Effector memory CD4-positive, alpha-beta T cell (primary cell): Measurements from ENCODE around the gene SLC25A40.

Experiments
- DNase-seq, 3 donors: peaks; one replicate each; pipeline ENCODE4 v3.0.0-alpha.2; 2020
- H3K27ac ChIP-seq: 2 replicates; pipeline ENCODE4 v1.7.0; 2013; ENCODE audit warnings: mild to moderate bottlenecking, low read length, moderate library complexity; ENCODE audit not compliant: insufficient read depth, poor library complexity, severe bottlenecking
- H3K27me3 ChIP-seq: replicated peaks from 2 replicates; pipeline ENCODE4 v1.7.0; 2013; ENCODE audit warnings: mild to moderate bottlenecking, low read length; ENCODE audit not compliant: insufficient read depth, control insufficient read depth, poor library complexity, severe bottlenecking
- H3K36me3 ChIP-seq: 2 replicates; pipeline ENCODE4 v1.7.0; 2013; ENCODE audit warnings: mild to moderate bottlenecking, low read length, moderate library complexity; ENCODE audit not compliant: control insufficient read depth, insufficient read depth
- H3K4me1 ChIP-seq: 2 replicates; pipeline ENCODE4 v1.7.0; 2013; ENCODE audit warnings: low read length, mild to moderate bottlenecking; ENCODE audit not compliant: control insufficient read depth, insufficient read depth, poor library complexity, severe bottlenecking
- H3K4me3 ChIP-seq: 2 replicates; pipeline ENCODE4 v1.7.0; 2013; ENCODE audit warnings: low read length, low read depth, mild to moderate bottlenecking; ENCODE audit not compliant: insufficient read depth, poor library complexity, severe bottlenecking
- H3K9me3 ChIP-seq: 2 replicates; pipeline ENCODE4 v1.7.0; 2013; ENCODE audit warnings: mild to moderate bottlenecking, low read length, moderate library complexity; ENCODE audit not compliant: control insufficient read depth

Gene SLC25A40

GRCh38 chr7:87895363-87895762 is 19.2 kb upstream of the SLC25A40 start:
- no peak for DNase-seq
- Histone ChIP-seq H3K9me3 (no peaks in the 10 kb centered on the region), H3K27me3 (no peaks in the 10 kb centered on the region), H3K36me3 (peaks cover 33% of the 10 kb centered on the region), H3K4me1 (no peaks in the 10 kb centered on the region), H3K4me3 (no peak overlapping the region), H3K27ac (no peak overlapping the region)

GRCh38 chr7:87886875-87887274 is 10.7 kb upstream of the SLC25A40 start:
- H3K4me1 ChIP-seq = no peaks in the 10 kb centered on the region
- no peak for DNase-seq
- H3K9me3 ChIP-seq = no peaks in the 10 kb centered on the region
- H3K27ac ChIP-seq = no peak overlapping the region
- H3K36me3 ChIP-seq = peaks cover 22% of the 10 kb centered on the region
- no peaks in the 10 kb centered on the region for H3K27me3 ChIP-seq
- H3K4me3 ChIP-seq = no peak overlapping the region

GRCh38 chr7:87885018-87885417 is 8.9 kb upstream of the SLC25A40 start:
- H3K4me1 ChIP-seq = no peaks in the 10 kb centered on the region
- H3K36me3 ChIP-seq = peaks cover 22% of the 10 kb centered on the region
- H3K27me3 ChIP-seq = no peaks in the 10 kb centered on the region
- no peaks in the 10 kb centered on the region for H3K9me3 ChIP-seq
- no peak overlapping the region for H3K4me3 ChIP-seq
- no peak for DNase-seq
- H3K27ac ChIP-seq = no peak overlapping the region

GRCh38 chr7:87882151-87882937 is 6.2 kb upstream of the SLC25A40 start:
- DNase-seq = no peak
- Histone ChIP-seq H3K9me3 (no peaks in the 10 kb centered on the region), H3K4me3 (no peak overlapping the region), H3K27ac (no peak overlapping the region), H3K36me3 (peaks cover 12% of the 10 kb centered on the region), H3K4me1 (no peaks in the 10 kb centered on the region), H3K27me3 (no peaks in the 10 kb centered on the region)

GRCh38 chr7:87878208-87878735 is 2.1 kb upstream of the SLC25A40 start:
- Histone ChIP-seq H3K4me1 (no peaks in the 10 kb centered on the region), H3K27me3 (no peaks in the 10 kb centered on the region), H3K36me3 (no peaks in the 10 kb centered on the region), H3K9me3 (no peaks in the 10 kb centered on the region), H3K27ac (no peak overlapping the region), H3K4me3 (no peak overlapping the region)
- no peak for DNase-seq

- no peaks in the 10 kb centered on the region for H3K27me3 ChIP-seq
- no peak for DNase-seq
- H3K4me3 ChIP-seq = peak overlapping the region; percentile 88
- H3K4me1 ChIP-seq = no peaks in the 10 kb centered on the region
- H3K36me3 ChIP-seq = no peaks in the 10 kb centered on the region
- H3K9me3 ChIP-seq = no peaks in the 10 kb centered on the region
- peak overlapping the region; percentile 76 for H3K27ac ChIP-seq
Measured at GRCh38 chr7:87877366-87878040, 1.3 kb upstream of the SLC25A40 start.

GRCh38 chr7:87876869-87877234 is 692 bp upstream of the SLC25A40 start:
- Histone ChIP-seq H3K4me1 (no peaks in the 10 kb centered on the region), H3K4me3 (peak overlapping the region; percentile 88), H3K27ac (peak overlapping the region; percentile 76), H3K9me3 (no peaks in the 10 kb centered on the region), H3K36me3 (no peaks in the 10 kb centered on the region), H3K27me3 (no peaks in the 10 kb centered on the region)
- peak in 2 of 3 donors; percentile 14 to 28 for DNase-seq

GRCh38 chr7:87875151-87876039 is 765 bp downstream of the SLC25A40 start:
- Histone ChIP-seq H3K27ac (peak overlapping the region; percentile 70), H3K9me3 (no peaks in the 10 kb centered on the region), H3K36me3 (no peaks in the 10 kb centered on the region), H3K4me1 (no peaks in the 10 kb centered on the region), H3K4me3 (peak overlapping the region; percentile 88), H3K27me3 (no peaks in the 10 kb centered on the region)
- DNase-seq = peak in 2 of 3 donors; percentile 2 to 6

- no peaks in the 10 kb centered on the region for H3K4me1 ChIP-seq
- H3K36me3 ChIP-seq = no peaks in the 10 kb centered on the region
- DNase-seq = no peak
- no peaks in the 10 kb centered on the region for H3K9me3 ChIP-seq
- no peak overlapping the region for H3K27ac ChIP-seq
- no peaks in the 10 kb centered on the region for H3K27me3 ChIP-seq
- no peak overlapping the region for H3K4me3 ChIP-seq
Measured at GRCh38 chr7:87874066-87874465, 2.1 kb downstream of the SLC25A40 start.
